GM21367 (cell line): ENCODE data around the gene KCNF1.

Source experiments
- ATAC-seq: cut with Tn5 transposase; IDR thresholded peaks from one replicate; pipeline ENCODE4 v1.9.1; 2021; ENCODE audit not compliant: unreplicated experiment

Gene KCNF1

GRCh38 chr2:10961490-10961875, 49.7 kb downstream of the KCNF1 start:
- no peak for ATAC-seq

- no peak for ATAC-seq
Measured at GRCh38 chr2:10962004-10962403, 50.3 kb downstream of the KCNF1 start.

- ATAC-seq = no peak
Measured at GRCh38 chr2:10963155-10963554, 51.4 kb downstream of the KCNF1 start.
